GM23338 (cell line): ENCODE results near the gene MPHOSPH6.

Experiments used
- CREB1 ChIP-seq: fragments of 250-450 bp; sonication (Bioruptor Pico); IDR thresholded peaks from 2 replicates; pipeline ENCODE4 v1.5.0; 2020; ENCODE audit warnings: low read depth, mild to moderate bottlenecking, moderate library complexity
- EZH2 ChIP-seq: fragments of 200-600 bp; sonication (generic); IDR thresholded peaks from one replicate; pipeline ENCODE4 v1.8.0; 2017; ENCODE audit warnings: antibody characterized with exemption, mild to moderate bottlenecking, low read depth; ENCODE audit not compliant: unreplicated experiment
- EZH2phosphoT487 ChIP-seq: fragments of 200-600 bp; sonication (generic); IDR thresholded peaks from one replicate; pipeline ENCODE4 v1.8.1; 2018; ENCODE audit warnings: antibody characterized with exemption; ENCODE audit not compliant: unreplicated experiment
- JUNB ChIP-seq: IDR thresholded peaks from one replicate; pipeline ENCODE4 v1.6.1; 2016; ENCODE audit warnings: antibody characterized with exemption; ENCODE audit not compliant: unreplicated experiment
- NANOG ChIP-seq: IDR thresholded peaks from 2 replicates; pipeline ENCODE4 v1.6.1; 2016; ENCODE audit warnings: antibody characterized with exemption, borderline replicate concordance
- POLR2AphosphoS5 ChIP-seq: IDR thresholded peaks from 2 replicates; pipeline ENCODE4 v1.6.1; 2016; ENCODE audit warnings: antibody characterized with exemption, low read depth
- STAT1 ChIP-seq: IDR thresholded peaks from one replicate; pipeline ENCODE4 v1.6.1; 2016; ENCODE audit warnings: antibody characterized with exemption; ENCODE audit not compliant: unreplicated experiment
- ZNF114 ChIP-seq: fragments of 250-450 bp; sonication (Bioruptor Pico); IDR thresholded peaks from 2 replicates; pipeline ENCODE4 v1.5.0; 2020; ENCODE audit warnings: mild to moderate bottlenecking, moderate library complexity
- ZNF331 ChIP-seq: fragments of 250-450 bp; sonication (Bioruptor Pico); IDR thresholded peaks from 2 replicates; pipeline ENCODE4 v1.5.0; 2020; ENCODE audit warnings: low read depth, mild to moderate bottlenecking, moderate library complexity
- TF ChIP-seq, protein P1 (sequence below), 2 experiments: fragments of 200-600 bp in 1 of 2; sonication (generic) in 1 of 2; conservative IDR thresholded peaks; 2 replicates each; pipeline versions ENCODE4 v1.5.1 to v1.6.1; 2016 to 2017; ENCODE audit warnings: antibody characterized with exemption in 2 of 2, low read depth in 2 of 2, mild to moderate bottlenecking in 2 of 2, moderate library complexity in 1 of 2
- TF ChIP-seq, protein P2 (sequence below): IDR thresholded peaks from 2 replicates; pipeline ENCODE4 v1.6.1; 2016; ENCODE audit warnings: antibody characterized with exemption
- TF ChIP-seq, protein P3 (sequence below): IDR thresholded peaks from one replicate; pipeline ENCODE4 v1.6.1; 2018; ENCODE audit warnings: antibody characterized with exemption; ENCODE audit not compliant: unreplicated experiment
- TF ChIP-seq, protein P4 (sequence below): fragments of 250-450 bp; sonication (Bioruptor Pico); IDR thresholded peaks from 2 replicates; pipeline ENCODE4 v1.5.0; 2020; ENCODE audit warnings: mild to moderate bottlenecking, moderate library complexity

DNA sequence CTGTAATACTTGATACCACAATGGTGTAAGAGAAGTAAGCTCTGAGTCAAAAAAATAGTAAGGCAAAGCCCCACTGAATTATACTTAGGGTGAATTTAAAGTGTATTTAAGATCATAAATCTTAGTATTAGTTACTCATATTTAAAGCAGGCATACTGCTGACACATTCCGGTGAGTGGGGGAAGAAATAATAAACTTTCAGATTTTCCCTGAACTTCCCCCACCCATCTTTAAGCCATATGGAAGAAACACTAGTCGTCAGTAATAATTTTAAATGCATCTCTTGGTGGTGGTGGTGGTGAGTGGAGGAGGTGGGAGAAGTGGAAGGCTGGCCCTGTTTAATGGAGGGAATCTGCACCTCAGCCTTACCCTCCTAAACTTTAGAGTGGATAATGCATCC, 20.5 kb downstream of the MPHOSPH6 start:
- TF ChIP-seq, protein P1, sequence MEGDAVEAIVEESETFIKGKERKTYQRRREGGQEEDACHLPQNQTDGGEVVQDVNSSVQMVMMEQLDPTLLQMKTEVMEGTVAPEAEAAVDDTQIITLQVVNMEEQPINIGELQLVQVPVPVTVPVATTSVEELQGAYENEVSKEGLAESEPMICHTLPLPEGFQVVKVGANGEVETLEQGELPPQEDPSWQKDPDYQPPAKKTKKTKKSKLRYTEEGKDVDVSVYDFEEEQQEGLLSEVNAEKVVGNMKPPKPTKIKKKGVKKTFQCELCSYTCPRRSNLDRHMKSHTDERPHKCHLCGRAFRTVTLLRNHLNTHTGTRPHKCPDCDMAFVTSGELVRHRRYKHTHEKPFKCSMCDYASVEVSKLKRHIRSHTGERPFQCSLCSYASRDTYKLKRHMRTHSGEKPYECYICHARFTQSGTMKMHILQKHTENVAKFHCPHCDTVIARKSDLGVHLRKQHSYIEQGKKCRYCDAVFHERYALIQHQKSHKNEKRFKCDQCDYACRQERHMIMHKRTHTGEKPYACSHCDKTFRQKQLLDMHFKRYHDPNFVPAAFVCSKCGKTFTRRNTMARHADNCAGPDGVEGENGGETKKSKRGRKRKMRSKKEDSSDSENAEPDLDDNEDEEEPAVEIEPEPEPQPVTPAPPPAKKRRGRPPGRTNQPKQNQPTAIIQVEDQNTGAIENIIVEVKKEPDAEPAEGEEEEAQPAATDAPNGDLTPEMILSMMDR (conservative IDR thresholded peaks at IDR 0.05; ENCODE audit: low read depth in 2 of 2) = no peak
- TF ChIP-seq POLR2AphosphoS5 (no peak), CREB1 (CRISPR knock-in tag) (no peak), JUNB (no peak), ZNF331 (CRISPR knock-in tag) (no peak), EZH2 (no peak), NANOG (no peak), EZH2phosphoT487 (no peak), STAT1 (no peak), ZNF114 (CRISPR knock-in tag) (no peak)
- TF ChIP-seq, protein P2, sequence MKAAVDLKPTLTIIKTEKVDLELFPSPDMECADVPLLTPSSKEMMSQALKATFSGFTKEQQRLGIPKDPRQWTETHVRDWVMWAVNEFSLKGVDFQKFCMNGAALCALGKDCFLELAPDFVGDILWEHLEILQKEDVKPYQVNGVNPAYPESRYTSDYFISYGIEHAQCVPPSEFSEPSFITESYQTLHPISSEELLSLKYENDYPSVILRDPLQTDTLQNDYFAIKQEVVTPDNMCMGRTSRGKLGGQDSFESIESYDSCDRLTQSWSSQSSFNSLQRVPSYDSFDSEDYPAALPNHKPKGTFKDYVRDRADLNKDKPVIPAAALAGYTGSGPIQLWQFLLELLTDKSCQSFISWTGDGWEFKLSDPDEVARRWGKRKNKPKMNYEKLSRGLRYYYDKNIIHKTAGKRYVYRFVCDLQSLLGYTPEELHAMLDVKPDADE = no peak
- TF ChIP-seq, protein P3, sequence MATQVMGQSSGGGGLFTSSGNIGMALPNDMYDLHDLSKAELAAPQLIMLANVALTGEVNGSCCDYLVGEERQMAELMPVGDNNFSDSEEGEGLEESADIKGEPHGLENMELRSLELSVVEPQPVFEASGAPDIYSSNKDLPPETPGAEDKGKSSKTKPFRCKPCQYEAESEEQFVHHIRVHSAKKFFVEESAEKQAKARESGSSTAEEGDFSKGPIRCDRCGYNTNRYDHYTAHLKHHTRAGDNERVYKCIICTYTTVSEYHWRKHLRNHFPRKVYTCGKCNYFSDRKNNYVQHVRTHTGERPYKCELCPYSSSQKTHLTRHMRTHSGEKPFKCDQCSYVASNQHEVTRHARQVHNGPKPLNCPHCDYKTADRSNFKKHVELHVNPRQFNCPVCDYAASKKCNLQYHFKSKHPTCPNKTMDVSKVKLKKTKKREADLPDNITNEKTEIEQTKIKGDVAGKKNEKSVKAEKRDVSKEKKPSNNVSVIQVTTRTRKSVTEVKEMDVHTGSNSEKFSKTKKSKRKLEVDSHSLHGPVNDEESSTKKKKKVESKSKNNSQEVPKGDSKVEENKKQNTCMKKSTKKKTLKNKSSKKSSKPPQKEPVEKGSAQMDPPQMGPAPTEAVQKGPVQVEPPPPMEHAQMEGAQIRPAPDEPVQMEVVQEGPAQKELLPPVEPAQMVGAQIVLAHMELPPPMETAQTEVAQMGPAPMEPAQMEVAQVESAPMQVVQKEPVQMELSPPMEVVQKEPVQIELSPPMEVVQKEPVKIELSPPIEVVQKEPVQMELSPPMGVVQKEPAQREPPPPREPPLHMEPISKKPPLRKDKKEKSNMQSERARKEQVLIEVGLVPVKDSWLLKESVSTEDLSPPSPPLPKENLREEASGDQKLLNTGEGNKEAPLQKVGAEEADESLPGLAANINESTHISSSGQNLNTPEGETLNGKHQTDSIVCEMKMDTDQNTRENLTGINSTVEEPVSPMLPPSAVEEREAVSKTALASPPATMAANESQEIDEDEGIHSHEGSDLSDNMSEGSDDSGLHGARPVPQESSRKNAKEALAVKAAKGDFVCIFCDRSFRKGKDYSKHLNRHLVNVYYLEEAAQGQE = no peak
- TF ChIP-seq, protein P4, sequence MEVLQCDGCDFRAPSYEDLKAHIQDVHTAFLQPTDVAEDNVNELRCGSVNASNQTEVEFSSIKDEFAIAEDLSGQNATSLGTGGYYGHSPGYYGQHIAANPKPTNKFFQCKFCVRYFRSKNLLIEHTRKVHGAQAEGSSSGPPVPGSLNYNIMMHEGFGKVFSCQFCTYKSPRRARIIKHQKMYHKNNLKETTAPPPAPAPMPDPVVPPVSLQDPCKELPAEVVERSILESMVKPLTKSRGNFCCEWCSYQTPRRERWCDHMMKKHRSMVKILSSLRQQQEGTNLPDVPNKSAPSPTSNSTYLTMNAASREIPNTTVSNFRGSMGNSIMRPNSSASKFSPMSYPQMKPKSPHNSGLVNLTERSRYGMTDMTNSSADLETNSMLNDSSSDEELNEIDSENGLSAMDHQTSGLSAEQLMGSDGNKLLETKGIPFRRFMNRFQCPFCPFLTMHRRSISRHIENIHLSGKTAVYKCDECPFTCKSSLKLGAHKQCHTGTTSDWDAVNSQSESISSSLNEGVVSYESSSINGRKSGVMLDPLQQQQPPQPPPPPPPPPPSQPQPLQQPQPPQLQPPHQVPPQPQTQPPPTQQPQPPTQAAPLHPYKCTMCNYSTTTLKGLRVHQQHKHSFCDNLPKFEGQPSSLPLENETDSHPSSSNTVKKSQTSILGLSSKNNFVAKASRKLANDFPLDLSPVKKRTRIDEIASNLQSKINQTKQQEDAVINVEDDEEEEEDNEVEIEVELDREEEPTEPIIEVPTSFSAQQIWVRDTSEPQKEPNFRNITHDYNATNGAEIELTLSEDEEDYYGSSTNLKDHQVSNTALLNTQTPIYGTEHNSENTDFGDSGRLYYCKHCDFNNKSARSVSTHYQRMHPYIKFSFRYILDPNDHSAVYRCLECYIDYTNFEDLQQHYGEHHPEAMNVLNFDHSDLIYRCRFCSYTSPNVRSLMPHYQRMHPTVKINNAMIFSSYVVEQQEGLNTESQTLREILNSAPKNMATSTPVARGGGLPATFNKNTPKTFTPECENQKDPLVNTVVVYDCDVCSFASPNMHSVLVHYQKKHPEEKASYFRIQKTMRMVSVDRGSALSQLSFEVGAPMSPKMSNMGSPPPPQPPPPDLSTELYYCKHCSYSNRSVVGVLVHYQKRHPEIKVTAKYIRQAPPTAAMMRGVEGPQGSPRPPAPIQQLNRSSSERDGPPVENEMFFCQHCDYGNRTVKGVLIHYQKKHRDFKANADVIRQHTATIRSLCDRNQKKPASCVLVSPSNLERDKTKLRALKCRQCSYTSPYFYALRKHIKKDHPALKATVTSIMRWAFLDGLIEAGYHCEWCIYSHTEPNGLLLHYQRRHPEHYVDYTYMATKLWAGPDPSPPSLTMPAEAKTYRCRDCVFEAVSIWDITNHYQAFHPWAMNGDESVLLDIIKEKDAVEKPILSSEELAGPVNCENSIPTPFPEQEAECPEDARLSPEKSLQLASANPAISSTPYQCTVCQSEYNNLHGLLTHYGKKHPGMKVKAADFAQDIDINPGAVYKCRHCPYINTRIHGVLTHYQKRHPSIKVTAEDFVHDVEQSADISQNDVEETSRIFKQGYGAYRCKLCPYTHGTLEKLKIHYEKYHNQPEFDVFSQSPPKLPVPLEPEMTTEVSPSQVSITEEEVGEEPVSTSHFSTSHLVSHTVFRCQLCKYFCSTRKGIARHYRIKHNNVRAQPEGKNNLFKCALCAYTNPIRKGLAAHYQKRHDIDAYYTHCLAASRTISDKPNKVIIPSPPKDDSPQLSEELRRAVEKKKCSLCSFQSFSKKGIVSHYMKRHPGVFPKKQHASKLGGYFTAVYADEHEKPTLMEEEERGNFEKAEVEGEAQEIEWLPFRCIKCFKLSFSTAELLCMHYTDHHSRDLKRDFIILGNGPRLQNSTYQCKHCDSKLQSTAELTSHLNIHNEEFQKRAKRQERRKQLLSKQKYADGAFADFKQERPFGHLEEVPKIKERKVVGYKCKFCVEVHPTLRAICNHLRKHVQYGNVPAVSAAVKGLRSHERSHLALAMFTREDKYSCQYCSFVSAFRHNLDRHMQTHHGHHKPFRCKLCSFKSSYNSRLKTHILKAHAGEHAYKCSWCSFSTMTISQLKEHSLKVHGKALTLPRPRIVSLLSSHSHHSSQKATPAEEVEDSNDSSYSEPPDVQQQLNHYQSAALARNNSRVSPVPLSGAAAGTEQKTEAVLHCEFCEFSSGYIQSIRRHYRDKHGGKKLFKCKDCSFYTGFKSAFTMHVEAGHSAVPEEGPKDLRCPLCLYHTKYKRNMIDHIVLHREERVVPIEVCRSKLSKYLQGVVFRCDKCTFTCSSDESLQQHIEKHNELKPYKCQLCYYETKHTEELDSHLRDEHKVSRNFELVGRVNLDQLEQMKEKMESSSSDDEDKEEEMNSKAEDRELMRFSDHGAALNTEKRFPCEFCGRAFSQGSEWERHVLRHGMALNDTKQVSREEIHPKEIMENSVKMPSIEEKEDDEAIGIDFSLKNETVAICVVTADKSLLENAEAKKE = no peak
